K562 (cell line): ENCODE data around the gene CNTN2.

ENCODE experiments used
- HNRNPLL ChIP-seq: fragments of 200-400 bp; formaldehyde crosslinking; IDR thresholded peaks from 2 replicates; pipeline ENCODE4 v1.6.1; 2017; ENCODE audit warnings: low read length, low read depth, mild to moderate bottlenecking; ENCODE audit not compliant: poor library complexity, severe bottlenecking
- POLR2B ChIP-seq: fragments of 450-650 bp; IDR thresholded peaks from 2 replicates; pipeline ENCODE4 v1.6.1; 2018; ENCODE audit warnings: low read depth; ENCODE audit not compliant: partially characterized antibody

DNA sequence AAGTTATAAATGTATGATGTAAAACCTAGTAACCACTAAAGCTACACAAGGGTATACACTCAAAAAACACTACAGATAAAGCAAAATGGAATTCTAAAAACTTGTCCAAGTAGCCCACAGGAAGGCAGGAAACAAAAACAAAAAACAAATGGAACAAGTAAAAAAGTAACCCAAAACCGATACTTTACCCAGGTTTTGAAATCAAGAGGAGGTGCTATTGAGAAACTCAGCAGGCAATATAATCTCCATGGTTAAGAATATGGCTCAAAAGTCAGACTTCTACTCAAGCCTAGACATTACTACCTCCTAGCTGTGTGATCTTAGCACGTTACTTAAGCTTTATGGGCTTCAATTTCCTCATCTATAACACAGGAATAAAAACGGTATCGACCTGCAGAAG lies 65.5 kb downstream of the CNTN2 start:
- TF ChIP-seq POLR2B (no peak), HNRNPLL (no peak)
